Endothelial cell of umbilical vein (primary cell): ENCODE measurements around the gene ATF6B.

Source experiments
- CTCF ChIP-seq, 2 donors: IDR thresholded peaks; 1 replicate in 1 of 2; 2 replicates in 1 of 2; pipeline ENCODE4 v1.5.1; 2011; ENCODE audit warnings: low read length in 2 of 2, mild to moderate bottlenecking in 2 of 2, moderate library complexity in 2 of 2, control low read depth in 1 of 2, inconsistent platforms in 1 of 2, low read depth in 1 of 2; ENCODE audit not compliant: insufficient read depth in 1 of 2; ENCODE audit errors: extremely low read depth in 1 of 2
- MYC ChIP-seq: IDR thresholded peaks from one replicate; pipeline ENCODE4 v1.6.1; 2011; ENCODE audit warnings: mild to moderate bottlenecking, low read depth, low read length

- TF ChIP-seq CTCF (IDR thresholded peaks at IDR 0.05; ENCODE audit: extremely low read depth in 1 of 2, insufficient read depth in 1 of 2, low read depth in 1 of 2, low read length in 2 of 2) (no peak), MYC (no peak)
These were observed 20.6 kb downstream of the ATF6B start for GRCh38 chr6:32107406-32107805.
